HT1080 (cell line): Measurements from ENCODE around the gene RASGRF2. TPM values are rescaled to one million over a fixed set of nuclear protein-coding genes. Genes with fewer than 3 reads are reported as not detected.

Experiments used
- DNase-seq: peaks from one replicate; pipeline ENCODE4 v3.0.0-alpha.2; 2015; ENCODE audit warnings: low read depth
- total RNA-seq: library from RNA; depleted of rRNA; stranded (reverse); fragments of >200 nt; shearing (Covaris generic); gene quantifications from 2 replicates; pipeline ENCODE4 v1.2.3, GENCODE V29; 2014

The RASGRF2 gene
- total RNA-seq, 1 experiment from 2014 or later = 6.4 TPM

DNA sequence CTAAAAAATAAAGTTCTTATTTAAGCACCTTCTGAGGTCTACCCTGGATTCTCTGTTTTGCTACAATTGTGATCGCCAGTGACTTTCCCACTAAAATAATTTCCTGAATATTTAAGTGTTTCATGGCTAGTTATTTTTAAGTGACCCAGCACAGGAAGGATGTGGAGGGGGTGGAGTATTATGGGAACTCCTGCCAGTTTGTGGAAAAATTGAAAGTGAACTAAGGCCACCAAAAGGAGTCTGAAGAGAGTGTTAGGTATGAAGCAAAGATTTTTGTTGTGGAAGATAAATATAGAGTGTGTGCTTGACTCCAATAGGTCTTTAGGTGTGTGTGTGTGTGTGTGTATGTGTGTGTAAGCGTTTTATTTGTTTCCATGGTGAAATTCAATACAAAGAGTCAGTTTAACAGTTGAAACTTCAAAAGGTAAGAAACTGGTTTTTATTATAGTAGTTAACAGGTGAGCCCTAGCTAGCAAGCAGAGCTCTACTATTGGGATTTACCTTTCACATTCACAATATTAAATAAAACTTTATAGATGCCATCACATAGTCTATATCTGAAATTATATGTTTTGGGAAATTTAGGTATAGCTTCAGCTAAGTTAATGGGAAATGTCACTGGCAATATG lies 25.6 kb downstream of the RASGRF2 start:
- DNase-seq = peak; percentile 26

DNA sequence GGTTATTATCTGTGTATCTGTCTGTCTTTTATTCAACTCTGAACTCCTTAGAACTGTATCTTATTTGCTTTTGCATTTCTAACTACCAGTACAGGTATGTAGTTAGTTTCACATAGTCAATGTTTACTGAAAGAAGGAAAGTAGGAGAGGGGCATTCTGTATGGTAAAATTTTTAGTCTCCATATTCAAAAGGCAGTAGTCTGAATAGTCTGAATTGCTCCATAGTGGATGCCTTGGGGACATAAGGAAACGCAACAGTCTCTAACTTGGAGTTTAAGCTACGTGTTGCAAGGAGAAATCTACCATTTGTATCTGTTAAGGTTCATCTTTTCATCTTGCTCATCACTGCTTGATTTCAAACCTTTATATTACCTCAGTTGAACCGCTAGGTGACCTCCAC lies 26.2 kb downstream of the RASGRF2 start:
- no peak for DNase-seq

DNA sequence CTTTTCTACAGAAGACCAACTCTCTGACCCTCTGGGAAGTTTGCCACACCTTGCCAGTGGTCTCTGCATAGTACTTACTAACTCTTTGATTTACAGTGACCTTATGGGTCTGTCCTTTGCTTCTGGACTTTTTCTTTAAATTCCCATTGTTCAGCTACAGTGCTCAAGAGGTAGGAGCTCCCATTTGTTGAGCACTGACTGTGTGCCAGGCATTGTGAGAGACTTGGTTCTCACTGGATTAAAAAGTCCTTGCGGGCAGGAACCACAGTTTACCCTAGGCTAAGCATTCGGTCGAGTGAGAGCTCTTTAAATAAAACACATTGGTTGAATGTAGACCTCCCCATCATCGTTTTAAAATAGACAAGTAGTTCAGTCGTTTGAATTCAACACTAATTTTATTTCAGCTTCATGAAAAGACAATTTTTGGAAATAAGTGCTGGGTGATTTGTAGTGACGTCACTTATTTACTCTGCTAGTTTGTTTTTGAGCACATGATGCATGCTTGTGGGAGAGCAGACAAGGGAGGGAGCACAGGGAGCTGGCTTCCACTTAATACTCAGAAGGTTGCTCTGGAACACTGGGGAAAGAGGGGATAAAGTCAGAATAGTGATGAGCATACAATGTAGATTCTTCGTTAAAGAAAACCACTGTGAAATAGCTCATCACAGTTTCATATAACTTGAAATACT lies 27.1 kb downstream of the RASGRF2 start:
- no peak for DNase-seq

DNA sequence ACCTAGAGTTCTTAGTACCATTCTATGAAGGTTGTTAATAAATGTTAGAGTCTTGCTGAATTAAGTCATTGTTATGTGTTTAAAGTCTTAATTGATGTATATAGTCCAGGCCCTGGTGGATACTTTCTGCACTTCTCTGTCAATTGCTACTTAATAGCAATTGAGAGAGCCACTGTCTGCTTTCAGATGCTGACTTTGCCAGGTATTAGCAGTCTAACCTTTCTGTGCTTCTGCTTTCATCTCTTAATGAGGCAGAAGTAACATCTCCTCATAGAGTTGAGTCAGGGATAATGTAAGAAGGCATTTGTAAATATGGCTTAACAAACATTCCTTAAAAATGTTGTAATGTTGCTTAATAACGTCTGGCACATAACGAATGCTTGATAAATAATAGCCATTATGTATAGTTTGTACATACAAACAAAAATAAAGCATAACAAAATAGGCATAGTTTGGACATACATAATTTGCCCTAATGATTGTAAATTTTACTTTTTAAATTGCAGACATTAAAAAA lies 28.3 kb downstream of the RASGRF2 start:
- no peak for DNase-seq

DNA sequence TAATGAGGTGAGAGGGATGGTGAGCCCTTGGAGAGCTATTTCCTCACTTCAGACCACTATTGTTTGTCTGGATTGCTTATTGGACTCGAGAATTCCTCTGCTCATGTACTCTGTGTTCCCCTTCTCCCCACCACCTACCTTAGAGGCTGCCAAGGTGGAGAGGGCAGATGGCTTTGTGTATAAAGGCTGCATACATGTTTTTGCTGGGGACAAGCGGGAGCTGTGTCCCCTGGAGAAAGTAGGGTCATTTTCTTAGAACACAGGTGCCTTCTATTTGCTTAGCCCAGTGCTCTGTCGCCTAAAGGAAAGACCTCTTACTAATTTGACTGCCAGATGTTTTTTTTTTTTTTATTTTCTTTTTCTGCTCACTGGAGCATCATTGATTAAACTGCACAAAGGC lies 29.7 kb downstream of the RASGRF2 start:
- DNase-seq = no peak

DNA sequence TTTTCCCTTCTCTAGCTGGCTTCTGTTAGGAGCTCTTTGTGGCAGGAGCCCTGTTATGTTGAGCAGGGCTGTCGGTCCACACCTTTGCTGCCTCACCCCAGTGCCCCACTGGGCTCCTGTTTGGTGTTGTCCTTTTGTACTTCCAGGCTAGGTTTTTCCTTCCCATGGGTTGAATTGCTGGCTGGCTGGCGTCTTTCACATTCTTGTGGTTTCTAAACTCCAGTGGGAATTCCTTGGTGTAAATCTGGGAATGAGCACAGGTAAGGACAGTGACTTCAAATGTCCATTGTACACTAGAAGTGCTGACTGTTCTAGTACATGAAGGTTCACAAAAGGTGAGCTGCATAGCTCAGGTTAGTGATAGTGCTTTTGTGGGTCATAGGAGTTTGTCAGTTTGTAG lies 30.4 kb downstream of the RASGRF2 start:
- DNase-seq = peak; percentile 27

DNA sequence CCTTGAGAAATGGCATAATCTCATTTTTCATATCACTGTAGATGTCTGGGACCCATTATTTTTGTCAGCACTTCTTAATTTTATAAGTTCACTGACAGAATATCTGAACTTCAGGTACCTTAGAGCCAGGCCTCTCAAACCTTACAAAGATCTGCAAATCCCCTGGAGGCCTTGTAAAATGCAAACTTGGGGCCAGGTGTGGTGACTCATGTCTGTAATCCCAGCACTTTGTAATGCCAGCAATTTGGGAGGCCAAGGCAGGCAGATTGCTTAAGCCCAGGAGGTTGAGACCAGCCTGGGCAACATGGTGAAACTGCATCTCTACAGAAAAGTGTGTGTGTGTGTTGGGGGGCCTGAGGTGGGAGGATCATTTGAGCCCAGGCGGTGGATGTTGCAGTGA lies 30.8 kb downstream of the RASGRF2 start:
- peak; percentile 32 for DNase-seq

DNA sequence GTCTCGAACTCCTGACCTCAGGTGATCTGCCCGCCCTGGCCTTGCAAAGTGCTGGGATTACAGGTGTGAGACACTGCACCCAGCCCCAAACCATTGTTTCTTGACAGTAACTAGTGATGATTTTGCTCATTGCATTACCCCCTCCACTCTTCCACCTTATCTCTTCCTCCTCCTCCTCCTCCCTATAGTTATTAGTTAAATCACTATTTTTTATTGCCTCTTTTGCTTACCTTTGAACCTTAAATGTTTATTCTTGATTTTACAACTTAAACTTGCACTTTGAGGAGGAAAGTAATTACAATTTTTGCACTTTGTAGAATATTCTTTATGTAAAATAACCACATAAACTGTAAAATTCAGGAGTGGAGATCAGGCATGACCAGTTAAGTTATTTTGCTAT lies 35.7 kb downstream of the RASGRF2 start:
- DNase-seq = no peak

DNA sequence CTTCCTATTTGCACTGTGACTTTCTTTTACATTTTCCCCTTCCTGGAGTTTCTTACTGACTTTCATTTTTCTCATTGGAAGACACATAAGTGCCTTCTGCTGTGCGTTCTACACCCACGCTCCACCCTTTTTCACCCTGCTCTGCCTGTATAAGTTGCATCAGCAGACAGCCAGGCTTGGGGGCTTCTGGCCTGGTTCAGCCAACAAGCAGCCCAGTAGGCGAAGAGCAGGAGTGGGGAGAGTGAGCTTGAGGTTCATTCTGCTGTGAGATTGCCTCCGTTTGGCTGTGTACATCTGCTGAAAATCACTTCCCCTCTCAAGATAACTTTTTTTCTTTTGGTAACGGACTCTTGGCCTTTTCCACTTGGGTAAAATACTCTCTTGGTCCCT lies 38.4 kb downstream of the RASGRF2 start:
- no peak for DNase-seq

DNA sequence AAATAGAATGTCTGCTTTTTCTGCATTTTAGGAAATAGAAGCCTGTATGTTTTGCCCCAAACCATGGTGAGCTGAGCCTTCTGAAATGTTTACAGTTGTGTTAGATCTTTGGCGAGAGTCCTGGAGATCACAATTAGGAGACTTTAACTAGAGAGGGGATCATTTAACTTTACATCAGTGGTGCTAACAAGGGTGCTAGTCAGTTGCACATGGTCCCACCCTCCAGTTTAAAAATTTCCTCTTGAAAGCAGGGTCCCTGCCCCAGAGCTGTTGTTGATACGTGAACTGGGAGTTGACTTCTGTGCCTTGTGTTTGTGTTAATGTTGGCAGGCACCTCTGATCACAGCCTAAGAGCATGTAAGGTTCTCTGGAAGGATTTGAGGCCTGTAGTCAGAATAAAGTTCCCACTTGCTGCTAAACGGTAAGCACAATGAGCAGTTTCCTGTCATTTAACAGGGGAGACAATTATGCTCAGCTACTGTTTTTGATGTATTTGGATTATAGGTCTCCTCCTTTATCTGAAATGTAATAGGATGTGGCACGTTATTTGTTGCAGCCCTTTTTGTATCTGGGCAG lies 43.7 kb downstream of the RASGRF2 start:
- DNase-seq = no peak

DNA sequence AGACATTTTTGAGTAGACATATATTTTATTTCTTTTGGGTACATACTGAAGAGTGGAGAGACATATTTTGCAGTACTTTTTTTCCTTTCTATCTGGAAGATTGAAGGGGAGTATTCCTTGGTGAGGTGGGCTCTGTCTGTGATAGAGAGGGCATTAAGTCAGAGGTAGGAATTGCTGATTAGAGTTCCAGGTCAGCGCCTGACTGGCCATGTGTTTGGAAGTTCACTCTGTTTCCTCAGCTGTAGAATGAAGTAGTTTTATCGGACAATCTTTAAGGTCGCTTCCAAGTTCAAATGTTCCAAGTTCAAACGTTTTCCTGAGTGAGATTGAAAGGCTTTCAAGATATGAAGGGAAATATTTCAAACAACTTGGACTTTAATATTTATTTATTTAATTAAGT lies 45.5 kb downstream of the RASGRF2 start:
- DNase-seq = no peak

DNA sequence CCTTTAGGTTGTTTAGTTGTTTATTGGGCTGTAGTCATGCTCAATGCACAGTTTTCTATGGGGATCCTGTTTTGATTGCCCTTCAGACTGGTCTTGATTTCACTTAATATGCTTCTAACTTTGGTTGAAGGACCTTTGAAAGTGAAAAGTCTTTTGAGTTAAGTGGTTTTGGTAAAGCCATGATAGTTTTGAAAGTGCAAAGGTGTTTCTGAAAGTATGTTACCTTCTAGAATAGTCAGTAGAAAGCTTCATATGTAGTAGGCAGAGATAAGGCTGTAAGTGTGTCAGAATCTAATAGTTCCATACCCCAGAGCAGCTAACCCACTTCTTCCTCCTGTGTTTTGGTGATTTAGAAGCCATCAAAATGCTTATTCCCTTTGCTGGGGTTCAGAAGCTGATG lies 46.1 kb downstream of the RASGRF2 start:
- DNase-seq = no peak

DNA sequence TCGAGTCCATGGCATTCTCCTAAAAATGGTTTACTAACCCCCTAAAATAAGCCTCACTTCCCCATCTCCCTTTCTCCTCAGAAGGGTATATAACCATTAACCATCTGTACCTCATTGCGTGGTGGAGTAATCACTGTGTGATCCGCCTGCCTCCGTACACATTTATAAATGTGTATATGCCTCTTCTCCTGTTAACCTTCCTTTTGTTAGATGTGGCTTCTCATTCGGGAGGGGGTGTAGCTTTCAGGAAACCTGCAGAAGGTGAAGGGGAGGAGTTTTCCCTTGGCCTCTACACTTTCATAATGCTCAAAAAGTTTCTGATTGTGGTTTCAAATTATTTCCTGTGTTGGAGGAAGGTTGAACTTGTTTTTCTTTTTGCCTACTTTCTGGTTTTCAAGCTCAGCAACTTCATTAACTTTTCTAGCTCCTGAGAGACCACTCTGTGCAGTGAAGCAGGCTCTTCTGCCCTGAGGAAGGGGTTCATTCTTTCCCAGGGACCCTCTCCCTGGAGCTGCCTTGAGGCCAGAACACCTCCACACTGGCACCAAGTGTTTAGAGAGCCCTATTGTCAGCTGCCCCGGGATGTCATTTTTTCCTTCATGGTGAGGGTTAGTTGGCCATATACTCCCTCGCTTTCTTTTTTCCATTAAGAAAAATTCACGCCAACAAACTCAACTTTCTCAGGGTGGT lies 46.9 kb downstream of the RASGRF2 start:
- no peak for DNase-seq

DNA sequence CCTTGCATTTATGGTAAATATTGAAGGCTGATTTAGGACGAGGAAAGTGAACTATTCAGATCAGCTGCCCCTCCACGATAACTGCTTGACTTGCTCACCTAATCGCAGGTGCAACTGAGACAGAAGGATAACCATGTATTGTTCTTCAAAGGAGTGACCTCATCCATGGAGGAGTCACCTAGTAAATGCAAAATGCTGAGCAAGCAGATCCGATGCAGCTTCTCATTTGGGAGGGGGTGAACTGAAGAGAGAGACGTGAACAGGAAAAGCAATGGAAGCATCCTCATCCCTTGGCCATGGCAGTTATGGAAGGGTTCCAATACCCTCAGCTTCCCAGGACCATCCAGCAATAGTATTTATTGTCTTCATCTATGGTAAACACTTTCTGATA lies 47.5 kb downstream of the RASGRF2 start:
- DNase-seq = no peak

DNA sequence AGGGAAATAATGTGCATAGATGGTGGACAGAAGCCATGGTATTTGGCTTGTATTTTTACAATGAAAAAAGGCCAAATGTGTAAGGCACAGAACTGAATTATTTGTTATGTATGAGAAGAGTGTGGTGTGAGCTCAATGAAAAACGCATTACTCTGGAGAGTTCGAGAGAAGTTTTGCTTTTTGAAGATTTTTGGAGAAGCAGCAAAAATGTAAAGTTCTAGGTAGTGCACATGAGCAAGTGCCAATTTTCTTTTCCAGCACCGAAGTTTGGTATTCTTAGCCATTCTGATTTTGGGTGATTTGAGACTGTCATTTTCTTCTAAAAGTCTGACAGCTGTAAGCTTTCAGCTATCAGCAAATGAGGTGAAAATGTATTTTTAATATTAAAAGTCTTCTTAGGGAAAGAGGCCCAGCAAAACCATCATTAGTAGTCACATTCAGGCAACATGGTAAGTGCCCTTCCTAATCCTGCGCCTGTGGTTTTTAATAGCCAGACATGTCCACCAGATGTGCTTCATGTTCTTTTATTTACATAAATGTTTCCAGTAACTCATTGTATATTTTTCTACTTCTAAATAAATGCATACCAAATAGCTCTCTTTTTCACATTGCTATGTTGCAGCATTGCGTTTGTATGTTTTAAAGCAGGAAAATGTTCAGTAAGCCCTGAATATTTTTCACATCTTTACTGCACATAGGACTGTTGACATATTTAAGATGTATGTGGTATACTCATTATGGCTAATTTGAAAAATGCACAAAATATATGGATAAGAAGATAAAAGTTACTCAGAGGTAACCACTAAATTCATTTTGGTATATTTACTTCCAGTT lies 50.4 kb downstream of the RASGRF2 start:
- no peak for DNase-seq

DNA sequence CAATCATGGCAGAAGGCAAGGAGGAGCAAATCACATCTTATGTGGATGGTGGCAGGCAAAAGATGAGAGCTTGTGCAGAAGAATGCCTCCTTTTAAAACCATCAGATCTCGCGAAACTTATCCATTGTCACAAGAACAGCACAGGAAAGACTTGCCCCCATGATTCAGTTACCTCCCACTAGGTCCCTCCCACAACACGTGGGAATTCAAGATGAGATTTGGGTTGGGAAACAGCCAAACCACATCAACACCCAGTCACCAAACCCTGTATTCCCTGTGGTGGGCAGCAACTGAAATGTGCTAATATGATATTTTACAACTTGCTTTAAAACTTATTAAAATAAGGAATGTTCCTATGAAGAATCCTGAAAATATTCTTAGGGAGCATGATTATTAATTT lies 54.2 kb downstream of the RASGRF2 start:
- DNase-seq = peak; percentile 76

DNA sequence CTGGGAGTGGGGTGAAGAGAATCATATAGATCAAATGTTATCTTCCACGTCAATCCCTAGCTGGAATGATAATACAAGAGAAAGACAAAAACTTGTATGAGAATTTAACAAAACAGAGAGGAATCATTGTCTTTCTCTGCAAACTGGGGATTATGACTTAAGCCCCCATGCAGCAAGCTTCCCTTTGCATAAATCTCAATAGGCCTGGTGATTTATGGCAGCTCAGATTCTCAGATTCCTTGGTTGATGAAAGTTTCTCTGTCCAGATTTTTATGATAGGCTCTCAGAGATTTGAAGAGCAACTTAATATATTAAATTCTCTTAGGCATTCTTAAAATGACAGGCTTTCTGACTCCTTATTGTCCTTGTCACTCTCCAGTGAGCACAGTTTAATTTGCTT lies 56.0 kb downstream of the RASGRF2 start:
- DNase-seq = no peak

DNA sequence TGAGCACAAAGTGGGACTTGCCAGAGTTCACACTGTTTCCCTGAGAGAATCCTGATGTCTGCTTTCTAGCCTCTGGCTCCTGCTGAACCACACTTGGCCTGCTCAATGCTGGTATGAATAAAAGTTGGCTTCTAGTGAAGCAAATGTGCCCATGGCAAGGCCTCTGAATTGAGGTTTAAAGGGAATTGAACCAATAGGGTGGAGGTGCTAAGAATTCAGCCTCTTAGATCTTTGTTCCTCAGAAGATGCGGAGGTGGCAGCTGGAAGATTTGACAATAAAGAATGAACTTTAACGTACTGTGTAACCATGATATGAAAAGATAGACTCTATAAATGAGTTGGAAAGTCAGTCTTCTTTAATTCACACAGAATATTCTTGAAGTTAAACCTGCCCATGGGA lies 57.2 kb downstream of the RASGRF2 start:
- DNase-seq = no peak

DNA sequence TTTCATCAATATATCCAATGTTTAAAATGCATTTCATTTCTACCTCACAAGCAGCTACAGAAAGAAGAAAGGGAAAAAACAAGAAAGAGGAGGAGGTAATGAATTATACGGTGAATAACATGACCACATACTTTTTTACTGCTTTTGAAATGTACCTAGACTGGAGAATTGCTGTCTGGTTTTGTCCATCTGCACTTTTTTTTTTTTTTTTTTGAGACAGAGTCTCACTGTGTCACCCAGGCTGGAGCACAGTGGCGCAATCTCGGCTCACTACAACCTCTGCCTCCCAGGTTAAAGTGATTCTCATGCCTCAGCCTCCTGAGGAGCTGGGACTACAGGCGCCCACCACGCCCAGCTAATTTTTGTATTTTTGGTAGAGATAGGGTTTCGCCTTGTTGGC lies 58.4 kb downstream of the RASGRF2 start:
- DNase-seq = peak; percentile 88

DNA sequence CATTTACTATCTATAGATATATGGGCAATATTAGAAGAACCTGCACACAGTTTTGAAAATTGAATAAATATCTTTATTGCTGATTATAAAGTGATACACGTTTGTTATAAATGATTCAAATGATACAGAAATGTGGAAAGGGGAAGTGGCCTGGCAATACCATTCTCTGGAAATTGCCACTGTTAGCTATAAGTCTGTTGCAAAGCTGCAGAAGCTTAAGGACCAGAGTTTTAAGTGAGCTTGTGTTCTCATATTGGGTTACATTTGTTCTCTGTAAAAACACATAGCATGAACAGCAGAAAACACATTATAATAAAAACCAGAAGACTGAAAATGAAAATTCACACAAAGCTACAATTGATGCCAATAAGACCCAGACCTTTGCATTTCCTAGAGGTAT lies 59.6 kb downstream of the RASGRF2 start:
- no peak for DNase-seq

DNA sequence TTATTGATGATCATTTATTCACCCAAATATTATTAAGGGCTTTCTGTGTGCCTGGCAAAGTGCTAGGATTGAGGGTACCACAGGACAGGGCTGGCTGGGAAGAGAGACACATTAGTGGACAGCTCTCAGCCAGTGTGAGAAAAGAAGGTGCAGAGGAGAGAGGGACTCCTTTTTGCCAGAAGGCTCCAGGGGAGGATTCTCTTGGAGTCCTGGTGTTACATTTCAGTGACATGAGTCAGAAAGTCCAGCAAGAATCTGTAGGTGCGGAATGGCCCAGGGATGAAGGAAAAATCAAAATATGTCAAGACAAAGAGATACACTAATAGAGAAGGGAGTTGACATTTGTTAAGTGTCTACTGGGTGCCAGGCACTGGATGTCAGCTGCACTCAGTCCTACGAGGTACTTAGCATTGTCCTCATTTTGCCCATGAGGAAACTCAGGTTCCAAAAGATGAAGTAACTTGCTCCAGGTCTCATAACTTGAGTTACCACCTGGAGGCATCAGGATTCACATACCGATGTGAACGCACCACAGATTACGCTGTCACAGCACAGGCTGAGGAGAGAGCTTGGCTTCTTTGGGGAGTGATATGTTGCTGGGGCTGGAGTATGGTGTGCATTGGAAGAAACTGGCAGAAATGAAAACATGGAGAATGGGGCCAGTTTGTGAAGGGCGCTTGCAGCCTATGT lies 60.5 kb downstream of the RASGRF2 start:
- peak; percentile 48 for DNase-seq
